HG03060 (cell line): ENCODE data around the gene MTX3.

Experiments
- ATAC-seq: cut with Tn5 transposase; IDR thresholded peaks from one replicate; pipeline ENCODE4 v1.9.1; 2021; ENCODE audit warnings: low read depth, moderate number of reproducible peaks; ENCODE audit not compliant: unreplicated experiment

Gene MTX3

GRCh38 chr5:79990598-79991507, at the start of gene MTX3:
MTX3 (minus strand) TSS chr5:79991262; CDS start chr5:79991238, 24 bp downstream.
- ATAC-seq, result peak; percentile 61

GRCh38 chr5:80039650-80040049, 48.6 kb upstream of the MTX3 start:
- no peak for ATAC-seq

- peak; percentile 49 for ATAC-seq
Measured at GRCh38 chr5:80037366-80037765, 46.3 kb upstream of the MTX3 start.

- ATAC-seq, result no peak
Measured at GRCh38 chr5:80036615-80037014, 45.6 kb upstream of the MTX3 start.

GRCh38 chr5:80035839-80036238, 44.8 kb upstream of the MTX3 start:
- no peak for ATAC-seq

- no peak for ATAC-seq
Measured at GRCh38 chr5:80034962-80035821, 44.1 kb upstream of the MTX3 start, which contains the start of gene THBS4. THBS4 (plus strand) TSS chr5:80035348; CDS start chr5:80035538, 190 bp downstream.

GRCh38 chr5:80034559-80034958, 43.5 kb upstream of the MTX3 start:
- no peak for ATAC-seq

GRCh38 chr5:80033513-80033912, 42.5 kb upstream of the MTX3 start:
- ATAC-seq, result no peak

- ATAC-seq, result no peak
Measured at GRCh38 chr5:80031109-80031508, 40.0 kb upstream of the MTX3 start.

- no peak for ATAC-seq
Measured at GRCh38 chr5:80026841-80027240, 35.8 kb upstream of the MTX3 start.

GRCh38 chr5:80025069-80025468, 34.0 kb upstream of the MTX3 start:
- ATAC-seq, result no peak

GRCh38 chr5:80010754-80011392, 19.8 kb upstream of the MTX3 start:
- no peak for ATAC-seq

GRCh38 chr5:80008995-80009765, 18.1 kb upstream of the MTX3 start:
- ATAC-seq, result no peak

GRCh38 chr5:80002677-80003076, 11.6 kb upstream of the MTX3 start:
- ATAC-seq, result no peak

- no peak for ATAC-seq
Measured at GRCh38 chr5:79999722-80000121, 8.7 kb upstream of the MTX3 start.

- no peak for ATAC-seq
Measured at GRCh38 chr5:79992891-79993657, 2.0 kb upstream of the MTX3 start.

- ATAC-seq, result peak; percentile 15
Measured at GRCh38 chr5:79990205-79990597, 861 bp downstream of the MTX3 start.

- ATAC-seq, result no peak
Measured at GRCh38 chr5:79986260-79986659, 4.8 kb downstream of the MTX3 start.

GRCh38 chr5:79985288-79985687, 5.8 kb downstream of the MTX3 start:
- no peak for ATAC-seq
